Esophagus muscularis mucosa (tissue), 4 donors: ENCODE data around the gene TLCD1. TPM values are rescaled to one million over a fixed set of nuclear protein-coding genes. Genes with fewer than 3 reads are reported as not detected.
A peak's percentile ranks its signal among the peaks of the same experiment; 100 is the strongest.

Experiments used
- DNase-seq: peaks from one replicate; pipeline ENCODE4 v3.0.0-alpha.2; 2017; ENCODE audit errors: extremely low spot score
- H3K27ac ChIP-seq, 4 donors: fragments of 200-600 bp; sonication (generic); replicated peaks in 1 of 4; 1 replicate in 3 of 4; 2 replicates in 1 of 4; pipeline ENCODE4 v1.5.1; 2016 to 2019; ENCODE audit warnings: mild to moderate bottlenecking in 1 of 4
- H3K27me3 ChIP-seq, 4 donors: fragments of 200-600 bp; sonication (generic); one replicate each; pipeline versions ENCODE4 v1.5.1 to v1.6.0; 2016 to 2019
- H3K36me3 ChIP-seq, 4 donors: fragments of 200-600 bp; sonication (generic); one replicate each; pipeline ENCODE4 v1.5.1; 2016 to 2019
- H3K4me1 ChIP-seq, 4 donors: fragments of 200-600 bp; sonication (generic); one replicate each; pipeline ENCODE4 v1.5.1; 2016 to 2019
- H3K4me3 ChIP-seq, 4 donors: fragments of 200-600 bp; sonication (generic); 1 replicate in 2 of 4; 2 replicates in 2 of 4; pipeline ENCODE4 v1.5.1; 2016 to 2019; ENCODE audit warnings: mild to moderate bottlenecking in 4 of 4, moderate library complexity in 1 of 4
- H3K9me3 ChIP-seq, 4 donors: fragments of 200-600 bp; sonication (generic); 1 replicate in 3 of 4; 2 replicates in 1 of 4; pipeline ENCODE4 v1.5.1; 2016 to 2019
- CTCF ChIP-seq, 3 experiments: fragments of 200-600 bp in 2 of 3; fragments of 450-650 bp in 1 of 3; sonication (generic) in 2 of 3; IDR thresholded peaks; one replicate each; pipeline ENCODE4 v1.5.1; 2017 to 2019; ENCODE audit warnings: antibody characterized with exemption in 3 of 3, mild to moderate bottlenecking in 2 of 3, moderate library complexity in 1 of 3
- EP300 ChIP-seq: sonication (generic); formaldehyde crosslinking; IDR thresholded peaks from one replicate; pipeline ENCODE4 v1.6.1; 2017; ENCODE audit warnings: antibody characterized with exemption
- POLR2A ChIP-seq: fragments of 450-650 bp; IDR thresholded peaks from one replicate; pipeline ENCODE4 v1.6.1; 2017; ENCODE audit warnings: antibody characterized with exemption, moderate library complexity, mild to moderate bottlenecking, low read depth
- POLR2AphosphoS5 ChIP-seq, 2 donors: sonication (generic); formaldehyde crosslinking; IDR thresholded peaks; one replicate each; pipeline ENCODE4 v1.6.1; 2017; ENCODE audit warnings: antibody characterized with exemption in 2 of 2
- WGBS: methylation state at CpG from one replicate; pipeline ENCODE4 v1.1.5; 2018; 5-methylcytosine and 5-hydroxymethylcytosine counted together
- intact Hi-C: fragments of 100-400 bp; cut with DNase I; formaldehyde crosslinking; loops from one replicate; pipeline ENCODE4 v1.15.1; 2023
- total RNA-seq, 4 donors: library from RNA; depleted of rRNA; stranded (reverse); fragments of >200 nt; gene quantifications; one replicate each; pipeline versions ENCODE4 v1.1.0 to v1.2.1, GENCODE V29; 2016

The TLCD1 gene
- total RNA-seq, 4 donors from 2014 or later, result 1.0 to 1.5 (median 1.3) TPM; not detected in 1

- Histone ChIP-seq H3K9me3 (no peaks in the 10 kb centered on the region), H3K4me3 (no peak overlapping the region), H3K4me1 (peaks cover 6 to 14% (median 11%) of the 10 kb centered on the region in 4 donors), H3K27me3 (no peaks in the 10 kb centered on the region), H3K36me3 (peaks cover 24 to 42% (median 38%) of the 10 kb centered on the region in 4 donors), H3K27ac (no peak overlapping the region)
- 77% methylated on average over 10 of the region's 10 CpGs for whole genome bisulfite sequencing
- TF ChIP-seq POLR2AphosphoS5 (IDR thresholded peaks at IDR 0.05), result peak in 1 of 2 donors; percentile 20
- TF ChIP-seq EP300, result no peak
- TF ChIP-seq CTCF (IDR thresholded peaks at IDR 0.05), result no peak
- DNase-seq, result no peak
- intact Hi-C loops, result loop anchor here (5.0 kb wide), 1 partner anchor 44 kb away; the partner anchor contains the start of genes SDF2 and SUPT6H
These were observed 20.2 kb downstream of the TLCD1 start for GRCh38 chr17:28705728-28706334.

GRCh38 chr17:28705074-28705659 lies 20.9 kb downstream of the TLCD1 start:
- Histone ChIP-seq H3K4me3 (no peak overlapping the region), H3K4me1 (peaks cover 2 to 8% (median 5%) of the 10 kb centered on the region in 4 donors), H3K36me3 (peaks cover 31 to 49% (median 45%) of the 10 kb centered on the region in 4 donors), H3K27me3 (no peaks in the 10 kb centered on the region), H3K9me3 (no peaks in the 10 kb centered on the region), H3K27ac (no peak overlapping the region)
- no peak for DNase-seq
- intact Hi-C loops, result loop anchor here (5.0 kb wide), 1 partner anchor 43 kb away; the partner anchor contains the start of genes SDF2 and SUPT6H
- WGBS, result 79% methylated on average over 5 of the region's 5 CpGs
- TF ChIP-seq EP300 (no peak), POLR2A (no peak), POLR2AphosphoS5 (IDR thresholded peaks at IDR 0.05) (no peak), CTCF (IDR thresholded peaks at IDR 0.05) (no peak)

- Histone ChIP-seq H3K36me3 (peaks cover 39 to 57% (median 53%) of the 10 kb centered on the region in 4 donors), H3K9me3 (no peaks in the 10 kb centered on the region), H3K27ac (no peak overlapping the region), H3K4me1 (no peaks in the 10 kb centered on the region), H3K4me3 (no peak overlapping the region), H3K27me3 (no peaks in the 10 kb centered on the region)
- no peak for DNase-seq
- TF ChIP-seq EP300 (no peak), POLR2A (no peak), CTCF (IDR thresholded peaks at IDR 0.05) (no peak), POLR2AphosphoS5 (IDR thresholded peaks at IDR 0.05) (no peak)
- intact Hi-C loops, result no loop called here
- 89% methylated on average over 11 of the region's 14 CpGs for WGBS
These were observed 21.7 kb downstream of the TLCD1 start for GRCh38 chr17:28704219-28704858.

- TF ChIP-seq CTCF (IDR thresholded peaks at IDR 0.05) (no peak), EP300 (no peak)
- no peaks in the 10 kb centered on the region for H3K4me1 ChIP-seq
- H3K27me3 ChIP-seq, result no peaks in the 10 kb centered on the region
- H3K4me3 ChIP-seq, result no peak overlapping the region
- peaks cover 46 to 64% (median 60%) of the 10 kb centered on the region in 4 donors for H3K36me3 ChIP-seq
- WGBS, result 82% methylated on average over 16 of the region's 16 CpGs
- no peak for DNase-seq
- no peaks in the 10 kb centered on the region for H3K9me3 ChIP-seq
- no peak overlapping the region for H3K27ac ChIP-seq
- intact Hi-C loops, result no loop called here
These were observed 22.3 kb downstream of the TLCD1 start for GRCh38 chr17:28703552-28704218.
